ENCODE measurements around the gene MET.
"Not testable (repeated sequence)": the region's sequence is repeated elsewhere in the genome, so short reads cannot be mapped to it uniquely, and the experiment has no call there.

MET gene

GRCh38 chr7:116815041-116815440 lies 143.0 kb downstream of the MET start:
- DNase-seq = no peak

GRCh38 chr7:116820149-116820548 lies 148.2 kb downstream of the MET start:
- no peak for DNase-seq

GRCh38 chr7:116821647-116822046 lies 149.7 kb downstream of the MET start:
- DNase-seq = not testable (repeated sequence)

GRCh38 chr7:116824449-116824848 lies 152.5 kb downstream of the MET start:
- DNase-seq = no peak

- no peak for DNase-seq
These were observed 156.3 kb downstream of the MET start for GRCh38 chr7:116828281-116828680.

GRCh38 chr7:116829041-116829440 lies 157.0 kb downstream of the MET start:
- DNase-seq = no peak

- no peak for DNase-seq
These were observed 157.5 kb downstream of the MET start for GRCh38 chr7:116829493-116829892.

- DNase-seq = no peak
These were observed 160.7 kb downstream of the MET start for GRCh38 chr7:116832692-116833091.

- DNase-seq = no peak
These were observed 163.0 kb downstream of the MET start for GRCh38 chr7:116834815-116835504.

- no peak for DNase-seq
These were observed 164.1 kb downstream of the MET start for GRCh38 chr7:116836048-116836447.

GRCh38 chr7:116836911-116837310 lies 164.9 kb downstream of the MET start:
- DNase-seq = no peak

- DNase-seq = no peak
These were observed 165.6 kb downstream of the MET start for GRCh38 chr7:116837586-116837985.

- no peak for DNase-seq
These were observed 168.3 kb downstream of the MET start for GRCh38 chr7:116840256-116840655.

GRCh38 chr7:116842371-116842770 lies 170.4 kb downstream of the MET start:
- DNase-seq = no peak

- no peak for DNase-seq
These were observed 171.4 kb downstream of the MET start for GRCh38 chr7:116843378-116843777.
